ENCODE measurements around the gene ABLIM3. TPM values are rescaled to one million over a fixed set of nuclear protein-coding genes. Genes with fewer than 3 reads are reported as not detected.

ABLIM3 gene
- total RNA-seq, 1 experiment from 2014 or later, result not detected

DNA sequence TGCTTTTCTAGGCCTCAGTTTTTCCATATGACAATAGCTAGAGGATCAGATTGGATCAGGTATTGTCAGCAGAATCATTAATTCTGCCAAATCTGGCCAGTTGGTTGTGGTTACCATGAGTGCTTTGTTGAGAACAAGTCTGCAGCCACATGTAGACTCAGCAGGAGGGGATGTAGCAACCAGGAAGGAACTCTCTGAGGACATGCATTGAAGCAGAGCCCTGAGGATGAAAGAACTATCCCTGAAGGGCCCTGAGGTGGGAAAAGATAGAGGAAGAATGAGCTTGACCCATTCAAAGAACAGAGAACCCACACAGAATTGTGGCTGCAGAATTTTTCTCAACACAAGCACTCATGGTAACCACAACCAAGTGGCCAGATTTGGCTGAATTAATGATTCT lies 70.3 kb downstream of the ABLIM3 start:
- Mint-ChIP-seq H3K4me3 (ENCODE audit: unreplicated experiment) (no peak overlapping the region), H3K27ac (ENCODE audit: unreplicated experiment) (no peak overlapping the region), H3K9me3 (ENCODE audit: unreplicated experiment) (no peaks in the 10 kb centered on the region), H3K4me1 (ENCODE audit: low read depth, unreplicated experiment) (no peaks in the 10 kb centered on the region), H3K27me3 (ENCODE audit: insufficient read depth, unreplicated experiment) (peaks cover 7% of the 10 kb centered on the region), H3K36me3 (ENCODE audit: insufficient read depth, unreplicated experiment) (peaks cover 5% of the 10 kb centered on the region)
- Histone ChIP-seq H3K36me3 (ENCODE audit: control insufficient read depth, insufficient read depth, low read length) (no peaks in the 10 kb centered on the region), H3K4me3 (ENCODE audit: low read depth, low read length) (no peak overlapping the region), H3K27me3 (replicated peaks; ENCODE audit: control insufficient read depth, insufficient read depth, low read length) (no peaks in the 10 kb centered on the region; the same call in 1 of the 2 replicates), H3K9me3 (no peaks in the 10 kb centered on the region), H3K4me1 (no peaks in the 10 kb centered on the region)
- intact Hi-C loops (cut with micrococcal nuclease; ENCODE audit: unreplicated experiment), result no loop called here
- ChIA-PET CTCF (no interaction called here), POLR2A (no interaction called here)
- no peak for DNase-seq
- TF ChIP-seq, protein P1, sequence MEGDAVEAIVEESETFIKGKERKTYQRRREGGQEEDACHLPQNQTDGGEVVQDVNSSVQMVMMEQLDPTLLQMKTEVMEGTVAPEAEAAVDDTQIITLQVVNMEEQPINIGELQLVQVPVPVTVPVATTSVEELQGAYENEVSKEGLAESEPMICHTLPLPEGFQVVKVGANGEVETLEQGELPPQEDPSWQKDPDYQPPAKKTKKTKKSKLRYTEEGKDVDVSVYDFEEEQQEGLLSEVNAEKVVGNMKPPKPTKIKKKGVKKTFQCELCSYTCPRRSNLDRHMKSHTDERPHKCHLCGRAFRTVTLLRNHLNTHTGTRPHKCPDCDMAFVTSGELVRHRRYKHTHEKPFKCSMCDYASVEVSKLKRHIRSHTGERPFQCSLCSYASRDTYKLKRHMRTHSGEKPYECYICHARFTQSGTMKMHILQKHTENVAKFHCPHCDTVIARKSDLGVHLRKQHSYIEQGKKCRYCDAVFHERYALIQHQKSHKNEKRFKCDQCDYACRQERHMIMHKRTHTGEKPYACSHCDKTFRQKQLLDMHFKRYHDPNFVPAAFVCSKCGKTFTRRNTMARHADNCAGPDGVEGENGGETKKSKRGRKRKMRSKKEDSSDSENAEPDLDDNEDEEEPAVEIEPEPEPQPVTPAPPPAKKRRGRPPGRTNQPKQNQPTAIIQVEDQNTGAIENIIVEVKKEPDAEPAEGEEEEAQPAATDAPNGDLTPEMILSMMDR (IDR thresholded peaks at IDR 0.05; ENCODE audit: insufficient read depth in 1 of 2, low read depth in 1 of 2, low read length in 1 of 2, severe bottlenecking in 1 of 2, unreplicated experiment in 1 of 2), result no peak
- no TSS peak for BruUV-seq (replicated peaks)

DNA sequence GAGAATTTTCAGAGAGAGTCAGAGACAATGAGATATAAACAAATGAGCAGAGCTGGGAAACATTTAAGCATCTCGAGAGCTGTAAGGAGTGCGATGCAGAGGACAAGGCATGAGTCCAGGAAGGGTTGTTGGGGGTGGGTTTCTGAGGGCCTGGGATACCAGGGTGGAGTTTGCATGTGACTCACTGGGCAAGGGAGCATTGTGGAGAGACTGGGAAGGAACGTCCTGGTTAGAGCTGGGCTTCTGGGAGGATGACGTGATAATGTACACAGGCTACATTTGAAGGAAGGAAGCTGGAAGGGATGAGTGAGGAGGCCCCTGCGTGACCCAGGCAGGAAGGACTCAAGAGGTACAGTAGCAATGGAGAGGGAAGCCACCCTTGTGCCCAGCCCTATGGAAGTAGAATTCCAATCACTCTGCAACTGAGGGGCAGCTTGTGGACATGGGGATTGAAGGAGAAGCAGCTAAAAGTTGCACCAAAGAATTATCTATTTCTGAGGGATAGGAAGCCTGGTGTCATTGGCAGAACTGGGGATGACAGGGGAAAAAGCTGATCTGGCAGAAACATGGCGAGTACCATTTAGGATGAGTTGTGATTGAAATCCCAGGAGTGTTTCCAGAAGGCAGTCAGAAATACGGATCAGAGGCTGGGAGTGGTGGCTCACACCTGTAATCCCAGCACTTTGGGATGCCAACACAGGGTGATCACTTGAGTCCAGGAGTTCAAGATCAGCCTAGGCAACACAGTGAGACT lies 71.1 kb downstream of the ABLIM3 start:
- no peak for DNase-seq
- ChIA-PET CTCF (no interaction called here), POLR2A (no interaction called here)
- H3K27me3 Mint-ChIP-seq (ENCODE audit: insufficient read depth, unreplicated experiment), result peaks cover 13% of the 10 kb centered on the region
- TF ChIP-seq, protein P1 (IDR thresholded peaks at IDR 0.05; ENCODE audit: insufficient read depth in 1 of 2, low read depth in 1 of 2, low read length in 1 of 2, severe bottlenecking in 1 of 2, unreplicated experiment in 1 of 2), result no peak
- intact Hi-C loops (cut with micrococcal nuclease; ENCODE audit: unreplicated experiment), result no loop called here
- H3K27me3 ChIP-seq (replicated peaks; ENCODE audit: control insufficient read depth, insufficient read depth, low read length), result no peaks in the 10 kb centered on the region; the same call in 1 of the 2 replicates
- H3K36me3 ChIP-seq (ENCODE audit: control insufficient read depth, insufficient read depth, low read length), result no peaks in the 10 kb centered on the region
- no peak overlapping the region for H3K27ac Mint-ChIP-seq (ENCODE audit: unreplicated experiment)
- H3K36me3 Mint-ChIP-seq (ENCODE audit: insufficient read depth, unreplicated experiment), result peaks cover under 1% of the 10 kb centered on the region
- H3K4me3 ChIP-seq (ENCODE audit: low read depth, low read length), result no peak overlapping the region
- H3K9me3 Mint-ChIP-seq (ENCODE audit: unreplicated experiment), result no peaks in the 10 kb centered on the region
- H3K9me3 ChIP-seq, result no peaks in the 10 kb centered on the region
- no peak overlapping the region for H3K4me3 Mint-ChIP-seq (ENCODE audit: unreplicated experiment)
- no TSS peak for BruUV-seq (replicated peaks)
- no peaks in the 10 kb centered on the region for H3K4me1 Mint-ChIP-seq (ENCODE audit: low read depth, unreplicated experiment)
- no peaks in the 10 kb centered on the region for H3K4me1 ChIP-seq

DNA sequence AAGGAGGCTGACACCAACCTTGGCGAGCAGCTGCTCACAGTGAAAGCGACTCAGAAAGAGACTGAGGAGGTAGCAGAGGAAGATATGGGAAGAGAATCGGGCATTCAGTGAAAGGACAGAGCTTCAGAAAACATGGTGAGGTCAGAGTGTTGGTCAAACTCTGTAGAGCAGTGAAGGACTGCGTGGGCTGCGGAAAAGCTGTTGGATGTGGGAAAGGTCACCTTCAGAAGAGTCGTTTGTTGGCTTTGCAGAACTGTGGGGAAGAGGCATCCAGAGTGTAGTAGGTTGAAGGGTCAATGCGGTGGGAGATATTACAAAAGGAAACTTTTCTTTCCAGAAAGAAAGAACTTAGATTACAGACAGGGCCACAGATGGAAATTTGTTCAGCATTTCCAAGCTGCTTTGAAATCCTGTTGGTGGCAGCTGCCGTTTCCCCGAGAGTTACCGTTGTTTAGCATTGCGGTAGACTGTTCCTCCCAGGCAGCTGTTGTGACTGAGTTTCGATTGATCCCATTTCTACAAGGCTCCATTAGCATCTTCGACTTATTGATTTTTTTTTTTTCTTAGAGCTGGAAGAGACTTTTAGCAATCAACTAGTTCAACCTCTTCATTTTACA lies 72.1 kb downstream of the ABLIM3 start:
- Histone ChIP-seq H3K4me1 (no peaks in the 10 kb centered on the region), H3K36me3 (ENCODE audit: control insufficient read depth, insufficient read depth, low read length) (no peaks in the 10 kb centered on the region), H3K27me3 (replicated peaks; ENCODE audit: control insufficient read depth, insufficient read depth, low read length) (no peaks in the 10 kb centered on the region; the same call in none of the 2 replicates), H3K9me3 (no peaks in the 10 kb centered on the region), H3K4me3 (ENCODE audit: low read depth, low read length) (no peak overlapping the region)
- DNase-seq, result no peak
- Mint-ChIP-seq H3K4me1 (ENCODE audit: low read depth, unreplicated experiment) (no peaks in the 10 kb centered on the region), H3K36me3 (ENCODE audit: insufficient read depth, unreplicated experiment) (no peaks in the 10 kb centered on the region), H3K27me3 (ENCODE audit: insufficient read depth, unreplicated experiment) (peaks cover 16% of the 10 kb centered on the region), H3K9me3 (ENCODE audit: unreplicated experiment) (no peaks in the 10 kb centered on the region), H3K27ac (ENCODE audit: unreplicated experiment) (no peak overlapping the region), H3K4me3 (ENCODE audit: unreplicated experiment) (no peak overlapping the region)
- TF ChIP-seq, protein P1 (IDR thresholded peaks at IDR 0.05; ENCODE audit: insufficient read depth in 1 of 2, low read depth in 1 of 2, low read length in 1 of 2, severe bottlenecking in 1 of 2, unreplicated experiment in 1 of 2), result no peak
- intact Hi-C loops (cut with micrococcal nuclease; ENCODE audit: unreplicated experiment), result no loop called here
- BruUV-seq (replicated peaks), result no TSS peak
- ChIA-PET POLR2A (no interaction called here), CTCF (interaction anchor here (0.7 kb wide), 1 partner anchor 59 kb away, joined by 3 read pairs; no protein-coding TSS in a partner anchor)

All from Caco-2 (cell line).